ENCODE data around the gene FIGN. TPM values are rescaled to one million over a fixed set of nuclear protein-coding genes. Genes with fewer than 3 reads are reported as not detected.

FIGN gene
- total RNA-seq, 1 experiment from 2014 or later = not detected

DNA sequence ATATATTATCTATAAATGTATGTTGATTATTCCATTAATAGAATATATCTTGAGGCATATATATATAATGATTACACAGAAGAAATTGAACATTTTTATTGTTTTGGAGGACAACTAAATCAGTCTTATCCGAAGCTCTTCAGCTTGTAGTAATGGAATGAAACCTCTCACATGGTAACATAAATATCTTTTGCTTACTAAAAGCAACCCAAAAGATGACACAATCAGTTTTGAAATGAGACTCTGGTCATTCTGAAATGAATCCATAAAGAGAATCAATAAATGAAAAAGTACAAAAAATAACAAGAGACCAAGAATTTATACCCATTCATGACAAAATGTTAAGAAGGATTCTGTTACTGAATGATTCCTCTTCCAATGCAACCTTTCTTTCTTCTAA is 110.2 kb downstream of the FIGN start:
- no peak overlapping the region for H3K4me3 ChIP-seq (replicated peaks in 1 of 2; ENCODE audit: low read depth in 1 of 2, low read length in 2 of 2)
- no peak overlapping the region for H2AFZ ChIP-seq (ENCODE audit: low read depth, low read length, poor library complexity, severe bottlenecking)
- no peak for TF ChIP-seq ATF3 (IDR thresholded peaks at IDR 0.05)
- TF ChIP-seq YY1 (IDR thresholded peaks at IDR 0.05; ENCODE audit: extremely low read depth, insufficient replicate concordance, low read depth, low read length) = no peak
- H3K9me3 ChIP-seq (ENCODE audit: control insufficient read depth in 1 of 2, insufficient read depth in 1 of 2, low read depth in 1 of 2, low read length in 2 of 2) = no peaks in the 10 kb centered on the region
- ATAC-seq (no peak), DNase-seq (ENCODE audit: low read depth, low spot score) (no peak)
- H3K9ac ChIP-seq (ENCODE audit: low read length) = no peak overlapping the region
- H3K4me1 ChIP-seq (ENCODE audit: control insufficient read depth in 1 of 2, insufficient read depth in 2 of 2, low read length in 2 of 2) = no peaks in the 10 kb centered on the region
- RAD21 ChIA-PET (ENCODE audit: low non-redundant PET in 1 of 2, low total read pairs in 2 of 2, uncharacterized antibody in 2 of 2, unreplicated experiment in 2 of 2) = no interaction called here
- no peaks in the 10 kb centered on the region for H3K36me3 ChIP-seq (ENCODE audit: control insufficient read depth in 1 of 2, insufficient read depth in 2 of 2, low read length in 2 of 2)
- POLR2A ChIA-PET = no interaction called here
- no peak overlapping the region for H3K27ac ChIP-seq (ENCODE audit: low read depth, low read length)
- H3K4me2 ChIP-seq (ENCODE audit: low read length) = no peak overlapping the region
- H3K27me3 ChIP-seq (ENCODE audit: insufficient read depth, low read length) = 0 out of 2 replicates have a peak, but pooled peaks cover 5% of the 10 kb centered on the region
- no TSS peak for BruUV-seq (replicated peaks)
- intact Hi-C loops (cut with micrococcal nuclease) = no loop called here
- H3K9me2 ChIP-seq (ENCODE audit: insufficient read depth) = no peaks in the 10 kb centered on the region
- no peaks in the 10 kb centered on the region for H3K79me2 ChIP-seq (ENCODE audit: insufficient read depth, low read length)
- CTCF ChIA-PET = no interaction called here
- H4K20me1 ChIP-seq (ENCODE audit: insufficient read depth) = no peaks in the 10 kb centered on the region

GRCh38 chr2:163621445-163622004 is 114.3 kb downstream of the FIGN start:
- intact Hi-C loops (cut with micrococcal nuclease) = no loop called here
- POLR2A ChIA-PET = no interaction called here
- Histone ChIP-seq H4K20me1 (ENCODE audit: insufficient read depth) (no peaks in the 10 kb centered on the region), H3K9me2 (ENCODE audit: insufficient read depth) (no peaks in the 10 kb centered on the region), H3K4me2 (ENCODE audit: low read length) (no peak overlapping the region), H2AFZ (ENCODE audit: low read depth, low read length, poor library complexity, severe bottlenecking) (no peak overlapping the region), H3K4me1 (ENCODE audit: control insufficient read depth in 1 of 2, insufficient read depth in 2 of 2, low read length in 2 of 2) (no peaks in the 10 kb centered on the region), H3K4me3 (replicated peaks in 1 of 2; ENCODE audit: low read depth in 1 of 2, low read length in 2 of 2) (no peak overlapping the region), H3K27me3 (ENCODE audit: insufficient read depth, low read length) (peaks cover 13% of the 10 kb centered on the region), H3K79me2 (ENCODE audit: insufficient read depth, low read length) (no peaks in the 10 kb centered on the region), H3K36me3 (ENCODE audit: control insufficient read depth in 1 of 2, insufficient read depth in 2 of 2, low read length in 2 of 2) (no peaks in the 10 kb centered on the region), H3K9ac (ENCODE audit: low read length) (no peak overlapping the region), H3K9me3 (ENCODE audit: control insufficient read depth in 1 of 2, insufficient read depth in 1 of 2, low read depth in 1 of 2, low read length in 2 of 2) (no peaks in the 10 kb centered on the region), H3K27ac (ENCODE audit: low read depth, low read length) (no peak overlapping the region)
- CTCF ChIA-PET = no interaction called here
- BruUV-seq (replicated peaks) = no TSS peak
- RAD21 ChIA-PET (ENCODE audit: low non-redundant PET in 1 of 2, low total read pairs in 2 of 2, uncharacterized antibody in 2 of 2, unreplicated experiment in 2 of 2) = interaction anchor here in 1 of 2 experiments (0.6 kb wide), 1 partner anchor 917 kb away, joined by 3 read pairs; no protein-coding TSS in a partner anchor
- no peak for TF ChIP-seq ZBTB33 (IDR thresholded peaks at IDR 0.05; ENCODE audit: extremely low read depth, insufficient replicate concordance, low read length)
- TF ChIP-seq SRF (IDR thresholded peaks at IDR 0.05; ENCODE audit: low read depth) = no peak
- TF ChIP-seq JUND (IDR thresholded peaks at IDR 0.05) = no peak
- no peak for TF ChIP-seq ZFX (IDR thresholded peaks at IDR 0.05)
- TF ChIP-seq TCF7L2 (IDR thresholded peaks at IDR 0.05; ENCODE audit: borderline replicate concordance, extremely low read depth, insufficient read depth, insufficient read length) = no peak
- no peak for TF ChIP-seq EZH2phosphoT487 (IDR thresholded peaks at IDR 0.05; ENCODE audit: borderline replicate concordance)
- no peak for TF ChIP-seq SP1 (IDR thresholded peaks at IDR 0.05; ENCODE audit: low read depth)
- TF ChIP-seq RAD21 (IDR thresholded peaks at IDR 0.05; ENCODE audit: low read depth) = no peak
- TF ChIP-seq ELF1 (IDR thresholded peaks at IDR 0.05; ENCODE audit: borderline replicate concordance, low read depth) = no peak
- ATAC-seq (no peak), DNase-seq (ENCODE audit: low read depth, low spot score) (no peak)

All from HCT116 (cell line).